ENCODE data around the gene PLXNA4.

DNA sequence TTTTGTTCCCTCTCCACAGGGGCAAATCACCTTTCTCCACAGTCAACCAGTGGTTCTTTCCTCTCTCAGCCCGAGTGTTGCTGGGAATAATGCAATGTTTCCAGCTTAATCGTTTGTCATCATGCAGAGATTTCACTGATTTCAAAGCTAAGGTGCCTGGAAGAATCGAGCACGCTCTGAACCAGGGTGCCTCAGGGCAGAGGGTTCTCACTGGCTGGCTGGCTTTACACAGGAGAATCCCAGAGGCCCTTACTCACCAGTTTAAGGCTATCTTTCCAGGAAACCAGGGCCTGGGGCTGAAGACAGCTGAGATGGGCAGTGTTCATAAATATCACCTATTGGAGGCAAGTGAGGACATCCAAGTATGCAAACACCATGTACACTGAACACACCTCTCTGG, 21.8 kb downstream of the PLXNA4 start:
- TF ChIP-seq CTCF (IDR thresholded peaks at IDR 0.05) (no peak), POLR2AphosphoS5 (IDR thresholded peaks at IDR 0.05) (no peak)

All from stomach (tissue), 4 donors.